ENCODE results near the gene CDHR3.
"Not testable (repeated sequence)": the region's sequence is repeated elsewhere in the genome, so short reads cannot be mapped to it uniquely, and the experiment has no call there.

CDHR3 gene

GRCh38 chr7:105972276-105972675 is 9.2 kb downstream of the CDHR3 start:
- DNase-seq, result peak; percentile 31

DNA sequence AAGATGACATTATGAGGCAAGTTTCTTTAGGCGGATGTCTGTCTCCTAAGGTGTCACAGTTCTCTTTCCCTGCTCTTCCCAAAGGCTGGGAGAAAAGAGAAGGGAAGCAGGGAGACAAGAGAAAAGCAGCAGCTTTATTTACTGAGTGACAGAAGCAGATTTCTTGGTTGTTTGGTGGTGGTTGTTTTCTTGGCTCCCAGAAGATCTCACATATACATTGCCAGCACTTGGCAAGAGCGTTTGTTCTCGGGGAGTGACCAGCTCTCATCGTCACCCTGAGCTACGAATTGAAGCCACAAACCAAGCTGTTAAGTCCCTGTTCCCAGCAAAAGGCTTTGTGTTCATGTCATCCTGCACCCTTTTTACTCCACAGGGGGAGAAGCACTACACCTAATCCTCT is 11.4 kb downstream of the CDHR3 start:
- no peak for DNase-seq

GRCh38 chr7:105975770-105976417 is 12.8 kb downstream of the CDHR3 start:
- DNase-seq, result no peak

DNA sequence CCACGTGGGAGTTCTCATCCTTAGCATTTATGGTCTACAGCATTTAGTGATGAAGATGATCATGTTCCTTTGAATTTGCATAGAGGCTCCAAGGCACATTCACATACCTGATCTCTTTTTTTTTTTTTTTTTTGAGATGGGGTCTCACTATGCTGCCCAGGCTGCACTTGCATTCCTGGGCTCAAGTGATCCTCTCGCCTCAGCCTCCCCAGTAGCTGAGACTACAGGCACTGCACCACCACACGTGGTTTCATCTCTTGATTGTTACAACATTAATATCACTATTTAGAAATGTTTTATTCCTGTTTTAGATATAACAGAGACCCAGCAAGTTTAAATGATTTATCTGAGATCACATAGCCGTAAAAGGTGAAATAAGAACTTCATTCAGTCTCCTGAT is 13.8 kb downstream of the CDHR3 start:
- DNase-seq, result no peak

DNA sequence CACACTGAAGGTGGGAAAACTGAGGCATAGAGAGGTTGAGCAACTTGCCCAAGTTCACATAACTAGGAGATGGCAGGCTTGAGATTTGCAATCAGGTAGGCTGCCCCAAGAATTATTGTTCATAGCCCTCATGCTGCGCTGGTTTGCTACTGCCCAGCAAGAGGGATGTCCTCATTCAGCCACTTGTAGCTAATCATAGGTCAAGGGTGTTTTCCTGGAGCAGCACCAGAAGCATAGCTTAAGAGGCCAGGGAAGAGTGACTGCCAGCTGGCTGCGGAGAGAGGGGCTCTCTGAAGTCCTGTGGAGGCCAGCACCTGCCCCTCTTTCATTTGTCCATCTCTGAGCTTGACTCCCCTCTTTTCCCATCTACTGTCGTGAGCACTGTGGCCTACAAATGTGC is 15.0 kb downstream of the CDHR3 start:
- no peak for DNase-seq

- no peak for DNase-seq
These were observed 15.9 kb downstream of the CDHR3 start for GRCh38 chr7:105978974-105979373.

DNA sequence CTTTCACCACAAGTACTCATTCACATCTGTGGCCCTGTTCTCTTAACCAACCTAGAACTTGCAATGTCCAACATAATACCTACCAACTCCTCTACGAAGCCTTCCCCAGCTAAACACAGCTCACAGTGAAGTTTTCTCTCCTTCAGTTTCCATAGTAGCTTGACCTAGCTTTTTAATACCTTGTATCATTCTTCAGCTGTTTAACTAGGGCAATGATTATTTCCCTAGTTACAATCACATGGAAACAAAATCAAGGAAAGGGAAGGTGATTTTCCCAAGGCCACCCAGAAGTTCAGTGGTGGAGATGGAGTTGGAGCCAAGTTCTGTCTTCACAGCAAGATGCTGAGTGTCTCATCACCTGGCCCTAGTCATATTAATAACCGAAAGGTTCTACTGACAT is 16.3 kb downstream of the CDHR3 start:
- no peak for DNase-seq

- DNase-seq, result peak; percentile 96
These were observed 17.8 kb downstream of the CDHR3 start for GRCh38 chr7:105980645-105981396.

GRCh38 chr7:105982388-105982787 is 19.3 kb downstream of the CDHR3 start:
- no peak for DNase-seq

DNA sequence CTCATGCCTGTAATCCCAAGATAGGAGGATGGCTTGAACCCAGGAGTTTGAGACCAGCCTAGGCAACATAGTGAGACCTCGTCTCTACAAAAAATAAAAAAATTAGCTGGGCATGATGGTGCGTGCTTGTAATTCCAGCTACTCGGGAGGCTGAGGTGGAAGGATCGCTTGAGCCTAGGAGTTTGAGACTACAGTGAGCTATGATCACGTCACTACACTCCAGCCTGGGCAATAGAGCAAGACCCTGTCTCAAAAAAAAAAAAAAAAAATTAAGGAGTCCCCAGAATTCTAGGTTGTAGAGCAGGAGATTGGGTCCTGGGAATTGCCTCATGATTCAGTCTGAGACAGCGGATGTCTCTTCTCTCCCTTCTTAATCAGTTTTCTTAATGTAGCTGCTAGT is 21.7 kb downstream of the CDHR3 start:
- not testable (repeated sequence) for DNase-seq

DNA sequence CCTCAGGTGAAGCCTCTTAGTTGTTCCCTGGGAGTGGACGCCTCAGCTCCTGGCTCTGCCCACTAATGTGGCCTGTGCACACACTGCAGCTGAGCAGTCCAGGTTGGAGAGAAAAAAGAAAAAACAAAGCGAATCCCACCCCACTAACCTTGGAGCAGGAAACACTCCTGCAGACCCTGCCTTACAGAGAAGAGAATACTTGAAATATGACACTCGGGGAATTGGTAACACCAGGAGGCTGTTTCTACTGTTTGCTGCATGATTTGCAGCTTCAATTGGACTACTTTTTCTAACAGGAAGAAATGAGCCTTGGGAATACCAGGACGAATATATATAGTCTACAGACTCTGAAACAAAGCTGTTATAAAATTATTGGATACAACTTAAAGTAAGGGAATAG is 22.2 kb downstream of the CDHR3 start:
- DNase-seq, result no peak

DNA sequence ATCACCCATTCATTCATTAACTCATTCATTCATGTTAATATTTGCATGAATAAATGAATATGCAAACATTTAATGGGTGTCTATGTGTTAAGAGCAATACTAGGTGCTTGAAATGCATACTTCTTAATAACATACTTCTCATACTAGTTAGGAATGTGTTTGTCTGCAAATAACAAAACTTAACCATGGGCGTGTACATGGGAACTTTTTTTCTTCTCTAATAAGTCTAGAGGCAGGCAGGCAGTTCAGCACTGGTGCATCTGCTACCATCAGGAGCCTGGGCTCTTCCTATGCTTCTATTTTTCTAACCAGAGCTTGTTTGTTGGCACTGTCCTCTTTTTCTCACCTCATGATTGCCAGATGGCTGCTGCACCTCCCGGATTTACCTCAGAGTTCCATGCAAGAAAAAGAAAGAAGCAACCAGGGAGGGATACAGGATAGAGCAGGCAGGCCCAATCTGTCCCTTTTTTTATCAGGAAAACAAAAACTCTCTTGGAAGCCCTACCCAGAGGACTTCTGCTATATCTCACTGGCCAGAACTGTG is 22.7 kb downstream of the CDHR3 start:
- DNase-seq, result peak; percentile 85

DNA sequence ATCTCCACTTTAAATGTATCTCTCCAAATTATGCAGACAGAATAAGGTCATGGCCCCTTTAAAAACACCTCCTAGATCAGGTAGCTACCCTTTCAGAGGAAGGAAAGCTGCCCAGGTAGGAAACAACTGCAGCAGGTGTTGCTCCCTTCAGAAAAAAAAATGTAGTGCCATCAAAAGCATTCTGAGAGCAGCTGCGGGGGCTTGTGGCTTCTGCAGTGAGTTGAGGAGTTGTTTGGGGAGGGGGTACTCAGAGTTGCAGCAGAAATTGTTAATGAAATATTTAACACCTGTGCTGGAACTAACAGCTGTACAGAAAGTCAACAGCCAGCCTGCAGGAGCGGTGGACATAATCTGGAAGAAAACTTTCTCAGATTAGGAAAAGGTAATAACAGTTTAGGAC is 24.0 kb downstream of the CDHR3 start:
- DNase-seq, result no peak

DNA sequence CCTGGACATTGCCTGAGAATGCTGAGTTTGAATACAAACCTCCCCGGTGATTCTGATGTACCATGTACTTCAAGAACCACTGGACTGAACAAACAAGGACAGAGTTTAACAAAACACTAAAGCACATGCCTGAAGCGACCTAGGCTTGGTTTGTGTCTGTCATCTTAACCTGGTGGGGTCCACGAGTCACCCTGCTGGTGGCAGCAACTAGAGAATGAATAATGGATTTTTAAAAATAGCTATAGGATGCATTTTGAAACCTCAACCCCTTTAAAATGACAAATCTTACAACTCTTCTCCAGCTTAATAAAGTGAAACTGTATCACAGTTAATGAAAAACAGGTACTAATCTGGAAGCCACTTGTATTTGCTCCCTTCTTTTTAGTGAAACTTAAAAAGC is 25.2 kb downstream of the CDHR3 start:
- DNase-seq, result no peak

DNA sequence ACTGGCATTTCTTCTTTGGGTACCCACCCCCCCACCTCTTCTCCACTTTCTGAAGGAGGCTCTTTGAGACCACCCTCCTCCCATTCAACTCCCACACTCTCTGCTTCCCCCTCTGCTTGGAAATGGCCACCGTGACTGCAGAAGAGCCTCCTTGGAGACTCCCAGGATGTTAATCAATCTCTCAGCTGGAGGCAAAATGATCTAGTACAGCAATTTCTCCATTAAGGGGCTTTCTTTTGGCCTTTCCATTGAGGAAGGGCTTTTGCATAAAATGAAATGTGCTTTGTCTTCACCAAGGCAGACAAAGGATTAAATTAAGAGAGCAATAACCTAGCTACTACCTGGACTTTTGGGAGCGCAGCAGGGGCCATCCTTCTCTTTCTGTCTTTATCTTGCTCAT is 26.1 kb downstream of the CDHR3 start:
- DNase-seq, result no peak

DNA sequence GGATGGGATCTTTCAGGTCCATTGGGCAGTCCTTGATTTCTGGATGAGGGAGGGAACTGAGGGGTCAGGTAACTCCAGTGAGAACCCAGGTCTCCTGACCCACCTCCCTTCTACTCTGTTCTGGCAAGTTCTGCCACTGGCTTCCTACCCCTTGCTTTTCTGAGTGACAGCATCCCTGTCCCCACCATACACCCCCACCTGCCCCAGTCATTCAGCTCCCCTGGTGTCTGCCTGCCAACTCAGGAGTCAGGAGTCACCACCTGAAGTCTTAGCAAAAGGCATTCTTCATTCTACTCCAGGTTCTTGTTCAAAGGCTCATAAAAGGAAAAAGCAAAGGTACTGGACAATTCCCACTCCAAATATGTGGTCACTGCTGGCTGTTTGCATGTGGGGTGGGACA is 26.6 kb downstream of the CDHR3 start:
- no peak for DNase-seq

DNA sequence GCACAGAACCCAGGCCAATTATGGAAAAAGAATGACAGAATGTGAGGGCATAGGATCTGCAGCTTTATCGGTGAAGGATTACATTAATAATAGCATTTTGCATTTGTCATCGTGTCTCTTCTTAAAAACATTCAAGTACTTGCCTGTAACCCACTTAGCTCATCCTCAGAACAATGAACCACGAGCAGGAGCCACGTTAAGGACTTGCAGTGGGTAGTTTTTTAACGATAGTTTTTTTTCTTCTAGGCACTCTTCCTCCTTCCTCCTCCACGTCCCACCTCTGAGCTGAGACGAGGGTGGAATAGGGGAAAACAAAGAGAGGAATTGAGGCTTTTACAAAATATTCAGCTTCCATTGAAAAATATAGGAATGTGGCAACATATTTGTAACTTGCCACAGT is 27.1 kb downstream of the CDHR3 start:
- DNase-seq, result no peak

DNA sequence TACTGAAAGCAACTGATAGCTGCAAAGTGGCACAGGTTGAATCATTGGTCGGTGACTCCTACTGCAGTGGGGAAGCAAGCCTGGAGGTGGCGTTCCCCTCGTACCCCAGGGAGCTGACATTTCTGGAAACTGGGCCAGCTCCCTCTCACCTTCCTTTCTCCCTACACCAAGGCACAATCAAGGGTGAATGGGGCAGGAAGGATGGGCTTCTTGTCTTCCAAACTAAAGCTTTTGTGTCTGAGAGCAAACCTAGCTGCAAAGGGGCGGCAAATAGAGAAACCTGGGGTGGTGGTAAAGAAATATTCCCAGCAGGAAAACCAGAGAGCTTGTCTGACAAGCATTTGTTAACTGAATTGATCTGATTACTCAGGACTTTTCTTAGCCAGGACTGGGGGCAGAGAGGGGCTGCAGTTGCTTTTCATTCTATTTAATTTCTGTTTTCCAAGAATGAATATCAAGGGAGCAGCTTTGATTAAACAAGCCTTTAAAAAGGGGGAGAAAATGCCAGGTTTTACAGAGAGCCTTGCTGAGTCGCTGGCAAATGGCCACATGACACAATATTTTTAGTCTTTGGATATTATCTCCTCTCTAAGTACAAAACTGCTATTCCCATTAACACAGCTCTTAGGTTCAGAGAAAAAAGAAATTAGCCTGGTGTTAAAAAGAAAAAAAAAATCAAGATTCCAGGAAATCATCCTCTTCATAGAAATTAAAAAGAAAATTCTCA is 27.8 kb downstream of the CDHR3 start:
- peak; percentile 63 for DNase-seq

- DNase-seq, result no peak
These were observed 29.8 kb downstream of the CDHR3 start for GRCh38 chr7:105992905-105993304.

GRCh38 chr7:105996860-105997737 is 34.0 kb downstream of the CDHR3 start:
- no peak for DNase-seq

GRCh38 chr7:105999256-105999655 is 36.2 kb downstream of the CDHR3 start:
- DNase-seq, result no peak

- no peak for DNase-seq
These were observed 38.1 kb downstream of the CDHR3 start for GRCh38 chr7:106001196-106001595.

- no peak for DNase-seq
These were observed 38.8 kb downstream of the CDHR3 start for GRCh38 chr7:106001886-106002285.
